GM18870 (cell line): ENCODE data around the gene UCP2.
"Not testable (repeated sequence)": the region's sequence is repeated elsewhere in the genome, so short reads cannot be mapped to it uniquely, and the experiment has no call there.

ENCODE experiments used
- ATAC-seq: cut with Tn5 transposase; IDR thresholded peaks from one replicate; pipeline ENCODE4 v1.9.1; 2021; ENCODE audit warnings: moderate library complexity; ENCODE audit not compliant: unreplicated experiment

The UCP2 gene

DNA sequence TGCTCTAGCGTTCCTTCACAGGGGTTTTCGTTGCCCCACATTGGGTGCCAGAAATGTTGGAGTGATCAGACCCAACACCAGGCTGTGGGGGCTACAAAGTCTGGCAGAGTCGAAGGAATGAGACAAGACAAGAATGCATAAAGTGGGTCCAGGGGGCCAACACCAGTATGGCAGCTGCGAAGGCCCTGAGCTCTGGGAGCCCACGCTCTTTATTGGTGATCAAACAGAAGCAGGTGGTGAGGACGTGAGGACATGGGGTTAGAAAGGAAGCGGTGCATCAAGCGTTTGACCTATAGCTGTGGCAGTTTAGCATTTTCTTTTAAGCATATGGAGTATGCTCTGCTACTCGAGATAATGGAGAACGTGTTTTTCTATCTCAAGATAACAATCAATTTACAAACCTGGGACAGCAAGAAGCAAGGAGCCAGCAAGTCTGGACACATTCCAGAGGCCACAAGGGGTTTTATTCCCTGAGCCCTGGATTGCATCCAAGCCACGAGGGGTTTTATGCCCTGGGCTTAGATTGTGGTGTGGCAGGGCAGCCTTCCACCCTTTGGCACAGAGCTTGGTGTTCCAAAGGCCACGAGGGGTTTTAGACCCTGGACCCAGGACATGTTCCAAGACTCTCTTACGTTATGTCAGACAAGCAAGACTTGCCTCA, 35.7 kb downstream of the UCP2 start:
- ATAC-seq, result no peak

DNA sequence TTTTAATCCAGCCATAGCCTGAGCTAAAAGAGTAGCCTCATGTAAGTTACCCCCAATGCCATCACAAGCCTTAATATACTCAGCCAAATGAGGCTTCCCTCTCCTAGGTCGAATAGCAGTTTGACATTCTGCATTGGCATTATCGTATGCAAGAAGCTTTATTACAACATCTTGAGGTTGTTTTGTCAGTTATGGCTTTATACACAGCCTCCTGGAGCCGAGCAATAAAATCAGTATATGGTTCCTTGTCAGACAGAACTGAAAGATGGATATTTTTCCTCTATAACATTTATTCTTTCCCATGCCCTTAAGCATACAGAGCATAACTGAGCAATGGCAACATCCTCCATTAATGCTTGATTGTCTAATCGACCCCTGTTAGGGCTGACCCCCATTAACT, 37.2 kb downstream of the UCP2 start:
- no peak for ATAC-seq

DNA sequence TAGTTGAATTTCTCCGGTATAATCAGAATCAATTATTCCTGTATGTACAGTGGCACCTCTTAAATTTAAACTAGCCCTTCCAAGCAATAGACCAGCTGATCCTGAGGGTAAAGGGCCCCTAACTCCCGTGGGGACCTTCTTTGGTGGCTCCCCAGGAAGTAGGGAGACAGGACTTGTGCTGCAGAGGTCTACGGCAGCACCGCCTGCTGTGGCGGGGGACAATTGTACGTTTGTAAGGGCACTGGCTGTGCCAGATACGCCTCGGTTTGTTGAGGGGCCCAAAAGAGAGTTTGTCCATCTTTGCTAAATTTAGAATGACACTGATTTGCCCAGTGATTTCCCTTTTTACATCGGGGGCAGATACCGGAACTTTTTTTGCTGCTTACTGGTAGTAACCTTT, 37.7 kb downstream of the UCP2 start:
- ATAC-seq, result no peak

DNA sequence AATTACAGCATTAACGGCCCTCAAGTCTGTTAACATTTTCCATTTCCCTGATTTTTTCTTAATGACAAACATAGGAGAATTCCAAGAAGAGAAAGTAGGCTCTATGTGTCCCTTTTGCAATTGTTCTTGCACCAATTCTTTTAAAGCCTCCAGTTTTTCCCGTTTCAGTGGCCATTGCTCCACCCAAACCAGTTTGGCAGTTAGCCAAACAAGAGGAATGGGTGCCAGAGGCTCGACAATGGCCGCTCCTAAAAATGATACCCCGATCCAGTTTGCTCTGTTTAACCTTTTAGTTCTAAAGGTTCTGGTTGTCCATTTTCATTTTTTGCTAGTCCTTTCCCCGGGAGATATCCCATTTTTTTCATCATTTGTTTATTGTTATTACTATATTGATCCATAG, 38.6 kb downstream of the UCP2 start:
- no peak for ATAC-seq

DNA sequence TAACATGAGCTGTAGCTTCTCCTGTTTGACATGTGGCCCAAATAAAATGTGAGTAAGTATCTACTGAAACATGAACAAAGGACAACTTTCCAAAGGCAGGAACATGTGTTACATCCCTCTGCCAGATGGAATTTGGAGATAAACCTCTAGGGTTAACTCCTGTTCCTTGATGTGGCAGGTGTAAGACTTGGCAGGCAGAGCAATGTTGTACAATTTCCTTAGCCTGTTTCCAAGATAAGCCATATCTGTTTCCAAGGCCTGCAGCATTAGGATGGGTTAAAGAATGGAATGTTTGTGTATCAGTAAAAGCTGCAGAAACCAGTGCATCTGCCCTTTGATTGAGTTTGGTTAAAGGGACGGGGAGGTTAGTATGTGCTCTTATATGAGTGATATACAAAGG, 40.6 kb downstream of the UCP2 start:
- ATAC-seq, result no peak

DNA sequence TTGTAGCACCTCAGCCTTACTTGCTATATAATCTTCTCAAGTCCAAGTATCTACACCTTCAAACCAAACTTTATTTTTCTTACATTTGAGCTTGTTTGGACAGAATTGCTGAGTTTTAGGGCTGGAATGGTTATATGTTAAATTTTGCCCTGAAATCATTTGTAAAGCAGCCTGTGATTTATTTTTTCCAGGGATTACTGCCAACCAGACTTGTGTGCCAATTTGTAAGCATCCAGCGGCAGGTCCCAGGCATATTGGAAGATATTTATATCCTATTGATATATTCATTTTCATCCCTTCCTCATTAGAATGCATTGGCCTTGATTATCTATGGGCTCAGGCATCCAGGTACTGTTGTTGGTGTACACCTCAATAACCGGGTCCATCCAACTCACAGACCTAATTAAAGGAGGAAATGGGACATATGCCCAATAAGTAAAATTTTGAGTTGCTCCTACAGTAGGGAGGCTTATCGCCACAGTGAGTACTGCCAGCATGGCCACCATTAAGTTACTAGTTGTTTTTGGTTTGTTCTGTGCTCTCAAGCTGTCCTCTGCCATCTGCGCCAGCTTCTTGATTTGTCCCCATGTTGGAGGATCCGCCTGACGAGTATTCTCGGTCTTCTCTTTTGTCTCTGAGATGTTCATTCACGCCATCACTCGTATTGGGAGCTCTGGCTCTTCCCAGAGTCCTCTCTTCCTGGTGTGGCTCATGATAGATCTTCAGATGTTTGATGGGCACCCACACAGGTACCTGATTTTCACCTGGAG, 41.7 kb downstream of the UCP2 start:
- no peak for ATAC-seq

DNA sequence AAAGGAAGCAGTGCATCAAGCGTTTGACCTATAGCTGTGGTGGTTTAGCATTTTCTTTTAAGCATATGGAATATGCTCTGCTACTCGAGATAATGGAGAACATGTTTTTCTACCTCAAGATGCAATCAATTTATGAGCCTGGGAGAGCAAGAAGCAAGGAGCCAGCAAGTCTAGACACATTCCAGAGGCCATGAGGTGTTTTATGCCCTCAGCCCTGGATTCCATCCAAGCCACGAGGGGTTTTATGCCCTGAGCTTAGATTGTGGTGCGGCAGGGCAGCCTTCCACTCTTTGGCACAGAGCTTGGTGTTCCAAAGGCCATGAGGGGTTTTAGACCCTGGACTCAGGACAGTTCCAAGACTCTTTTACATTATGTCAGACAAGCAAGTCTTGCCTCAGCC, 43.5 kb downstream of the UCP2 start:
- no peak for ATAC-seq

DNA sequence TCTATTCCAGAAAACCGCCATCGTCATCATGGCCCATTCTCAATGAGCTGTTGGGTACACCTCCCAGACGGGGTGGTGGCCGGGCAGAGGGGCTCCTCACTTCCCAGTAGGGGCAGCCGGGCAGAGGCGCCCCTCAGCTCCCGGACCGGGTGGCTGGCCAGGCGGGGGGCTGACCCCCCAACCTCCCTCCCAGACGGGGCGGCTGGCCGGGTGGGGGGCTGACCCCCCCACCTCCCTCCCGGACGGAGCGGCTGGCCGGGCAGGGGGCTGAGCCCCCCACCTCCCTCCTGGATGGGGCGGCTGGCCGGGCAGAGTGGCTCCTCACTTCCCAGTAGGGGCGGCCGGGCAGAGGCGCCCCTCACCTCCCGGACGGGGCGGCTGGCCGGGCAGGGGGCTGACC, 46.6 kb downstream of the UCP2 start:
- not testable (repeated sequence) for ATAC-seq

DNA sequence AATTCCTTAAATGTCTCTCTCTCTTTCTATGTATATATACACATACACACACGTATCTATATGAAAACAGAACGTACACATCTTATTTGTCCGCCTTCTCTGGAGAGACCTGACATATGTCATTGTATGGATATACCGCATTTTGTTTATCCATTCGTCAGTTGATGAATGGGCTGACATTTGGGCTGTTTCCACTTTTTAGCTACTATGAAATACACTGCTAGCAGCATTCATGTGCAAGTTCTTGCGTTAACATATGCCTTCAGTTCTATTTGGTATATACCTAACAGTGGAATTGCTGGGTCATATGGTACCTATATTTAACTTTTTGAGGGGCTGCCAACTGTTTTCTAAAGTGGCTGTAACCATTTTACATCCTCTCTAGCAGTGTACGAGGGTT, 49.9 kb downstream of the UCP2 start:
- ATAC-seq, result no peak

DNA sequence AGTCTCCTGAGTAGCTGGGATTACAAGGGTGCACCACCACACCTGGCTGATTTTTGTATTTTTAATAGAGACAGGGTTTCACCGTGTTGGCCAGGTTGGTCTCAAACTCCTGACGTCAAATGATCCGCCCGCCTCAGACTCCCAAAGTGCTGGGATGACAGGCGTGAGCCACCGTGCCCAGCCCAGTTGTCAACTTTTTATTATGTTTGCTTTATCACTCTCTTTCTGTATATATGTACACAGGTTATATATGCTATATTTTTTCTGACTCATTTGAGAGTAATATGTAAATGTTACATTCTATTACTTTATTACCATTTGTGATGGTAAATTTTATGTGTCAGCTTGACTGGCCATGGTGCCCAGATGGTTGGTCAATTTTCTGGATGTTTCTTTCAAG, 50.7 kb downstream of the UCP2 start:
- ATAC-seq, result no peak

DNA sequence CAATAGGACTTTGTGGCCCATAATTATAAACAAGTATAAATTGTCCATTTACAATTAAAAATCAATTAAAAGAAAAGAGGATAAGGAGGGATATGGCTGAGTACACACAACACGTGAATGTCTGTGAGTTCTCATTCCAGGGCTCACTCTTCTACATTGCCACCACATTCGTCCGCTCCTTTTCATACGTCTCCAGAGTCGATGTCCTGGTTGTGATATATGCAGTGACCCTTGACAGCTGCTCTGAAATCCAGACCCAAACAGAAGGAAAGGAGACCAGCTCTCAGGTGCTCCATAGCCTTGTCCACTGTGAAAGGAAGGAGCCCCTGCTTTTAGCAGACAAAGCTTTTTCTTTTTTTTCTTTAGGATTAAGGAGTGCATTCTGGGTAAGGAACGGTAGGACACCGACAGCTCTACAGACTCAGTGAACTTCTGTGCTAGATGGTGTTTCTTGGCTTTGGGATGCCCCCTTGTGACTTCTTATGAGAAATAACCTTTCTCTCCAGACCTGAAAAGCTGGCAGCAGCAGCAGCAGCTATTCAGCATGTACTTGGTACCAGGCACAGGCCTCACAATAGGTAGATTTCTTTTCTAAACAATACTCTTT, 51.5 kb downstream of the UCP2 start:
- no peak for ATAC-seq

DNA sequence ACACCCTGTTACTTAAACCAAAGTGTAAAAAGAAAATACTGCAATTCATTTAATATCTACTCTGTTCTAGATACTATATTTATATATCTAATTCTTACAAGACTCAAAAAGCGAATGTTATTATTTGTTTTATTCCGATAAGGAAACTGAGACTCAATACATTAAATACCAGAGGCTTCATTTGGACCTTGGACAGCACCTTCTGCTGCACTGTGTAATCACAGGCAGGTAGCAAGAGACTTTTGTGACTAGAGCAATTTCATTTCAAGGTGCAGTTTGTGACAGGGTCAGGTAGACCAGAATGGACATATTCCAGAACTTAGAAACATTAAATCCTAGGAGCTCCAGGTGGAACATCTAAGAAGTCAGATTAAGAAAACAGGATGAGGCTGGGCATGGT, 53.3 kb downstream of the UCP2 start:
- no peak for ATAC-seq
